Mammary epithelial cell (primary cell): ENCODE results near the gene TMEM150A.

Source experiments
- EZH2 ChIP-seq: IDR thresholded peaks from 2 replicates; pipeline ENCODE4 v1.6.1; 2012; ENCODE audit warnings: low read length, inconsistent platforms, borderline replicate concordance
- TF ChIP-seq, protein P1 (sequence below), 2 donors: IDR thresholded peaks in 1 of 2; conservative IDR thresholded peaks in 1 of 2; 2 replicates each; pipeline ENCODE4 v1.5.1; 2011 to 2012; ENCODE audit warnings: inconsistent platforms in 2 of 2, low read length in 2 of 2, mild to moderate bottlenecking in 2 of 2, control low read depth in 1 of 2, low read depth in 1 of 2; ENCODE audit not compliant: insufficient read depth in 1 of 2; ENCODE audit errors: extremely low read depth in 1 of 2

- TF ChIP-seq, protein P1, sequence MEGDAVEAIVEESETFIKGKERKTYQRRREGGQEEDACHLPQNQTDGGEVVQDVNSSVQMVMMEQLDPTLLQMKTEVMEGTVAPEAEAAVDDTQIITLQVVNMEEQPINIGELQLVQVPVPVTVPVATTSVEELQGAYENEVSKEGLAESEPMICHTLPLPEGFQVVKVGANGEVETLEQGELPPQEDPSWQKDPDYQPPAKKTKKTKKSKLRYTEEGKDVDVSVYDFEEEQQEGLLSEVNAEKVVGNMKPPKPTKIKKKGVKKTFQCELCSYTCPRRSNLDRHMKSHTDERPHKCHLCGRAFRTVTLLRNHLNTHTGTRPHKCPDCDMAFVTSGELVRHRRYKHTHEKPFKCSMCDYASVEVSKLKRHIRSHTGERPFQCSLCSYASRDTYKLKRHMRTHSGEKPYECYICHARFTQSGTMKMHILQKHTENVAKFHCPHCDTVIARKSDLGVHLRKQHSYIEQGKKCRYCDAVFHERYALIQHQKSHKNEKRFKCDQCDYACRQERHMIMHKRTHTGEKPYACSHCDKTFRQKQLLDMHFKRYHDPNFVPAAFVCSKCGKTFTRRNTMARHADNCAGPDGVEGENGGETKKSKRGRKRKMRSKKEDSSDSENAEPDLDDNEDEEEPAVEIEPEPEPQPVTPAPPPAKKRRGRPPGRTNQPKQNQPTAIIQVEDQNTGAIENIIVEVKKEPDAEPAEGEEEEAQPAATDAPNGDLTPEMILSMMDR (conservative IDR thresholded peaks at IDR 0.05 in 1 of 2, IDR thresholded peaks at IDR 0.05 in 1 of 2; ENCODE audit: extremely low read depth in 1 of 2, insufficient read depth in 1 of 2, low read depth in 1 of 2, low read length in 2 of 2) = no peak
- no peak for TF ChIP-seq EZH2
These were observed 23.1 kb downstream of the TMEM150A start for GRCh38 chr2:85579266-85579935.
